Left ventricle myocardium inferior (tissue), 1 donor: Measurements from ENCODE around the gene TRAF3IP3. TPM values are rescaled to one million over a fixed set of nuclear protein-coding genes. Genes with fewer than 3 reads are reported as not detected.
A peak's percentile ranks its signal among the peaks of the same experiment; 100 is the strongest.

Source experiments
- DNase-seq: peaks from one replicate; pipeline ENCODE4 v3.0.0-alpha.2; 2020
- H3K27ac ChIP-seq: fragments of 200-600 bp; replicated peaks from 2 replicates; pipeline ENCODE4 v1.8.0; 2021
- H3K27me3 ChIP-seq: fragments of 200-600 bp; 2 replicates; pipeline ENCODE4 v1.8.0; 2021; ENCODE audit warnings: low read depth
- H3K36me3 ChIP-seq: fragments of 200-600 bp; 2 replicates; pipeline ENCODE4 v1.8.0; 2021
- H3K4me1 ChIP-seq: fragments of 200-600 bp; 2 replicates; pipeline ENCODE4 v1.8.0; 2021
- H3K4me3 ChIP-seq: fragments of 200-600 bp; 2 replicates; pipeline ENCODE4 v1.8.0; 2021; ENCODE audit warnings: mild to moderate bottlenecking, moderate library complexity
- H3K9me3 ChIP-seq: fragments of 200-600 bp; replicated peaks from 2 replicates; pipeline ENCODE4 v1.8.0; 2021
- intact Hi-C: fragments of 100-400 bp; cut with micrococcal nuclease; formaldehyde crosslinking; loops from one replicate; pipeline ENCODE4 v1.11.0; 2022
- total RNA-seq: library from RNA; stranded (reverse); fragmentation: NEBNext Ultra II Directional; extraction: Animal tissue kit (Norgen Biotek cat#: 25700); gene quantifications from one replicate; pipeline ENCODE4 v1.2.1, GENCODE V29; 2021
- TF ChIP-seq, protein P1 (sequence below): fragments of 200-600 bp; IDR thresholded peaks from 2 replicates; pipeline ENCODE4 v1.8.0; 2021; ENCODE audit warnings: antibody characterized with exemption, mild to moderate bottlenecking, borderline replicate concordance
- donor health status: DM: no; HTN: yes; CAD: no; lungs with severe emphysema.

TRAF3IP3 gene
- total RNA-seq, 1 donor from 2014 or later, result 1.2 TPM

DNA sequence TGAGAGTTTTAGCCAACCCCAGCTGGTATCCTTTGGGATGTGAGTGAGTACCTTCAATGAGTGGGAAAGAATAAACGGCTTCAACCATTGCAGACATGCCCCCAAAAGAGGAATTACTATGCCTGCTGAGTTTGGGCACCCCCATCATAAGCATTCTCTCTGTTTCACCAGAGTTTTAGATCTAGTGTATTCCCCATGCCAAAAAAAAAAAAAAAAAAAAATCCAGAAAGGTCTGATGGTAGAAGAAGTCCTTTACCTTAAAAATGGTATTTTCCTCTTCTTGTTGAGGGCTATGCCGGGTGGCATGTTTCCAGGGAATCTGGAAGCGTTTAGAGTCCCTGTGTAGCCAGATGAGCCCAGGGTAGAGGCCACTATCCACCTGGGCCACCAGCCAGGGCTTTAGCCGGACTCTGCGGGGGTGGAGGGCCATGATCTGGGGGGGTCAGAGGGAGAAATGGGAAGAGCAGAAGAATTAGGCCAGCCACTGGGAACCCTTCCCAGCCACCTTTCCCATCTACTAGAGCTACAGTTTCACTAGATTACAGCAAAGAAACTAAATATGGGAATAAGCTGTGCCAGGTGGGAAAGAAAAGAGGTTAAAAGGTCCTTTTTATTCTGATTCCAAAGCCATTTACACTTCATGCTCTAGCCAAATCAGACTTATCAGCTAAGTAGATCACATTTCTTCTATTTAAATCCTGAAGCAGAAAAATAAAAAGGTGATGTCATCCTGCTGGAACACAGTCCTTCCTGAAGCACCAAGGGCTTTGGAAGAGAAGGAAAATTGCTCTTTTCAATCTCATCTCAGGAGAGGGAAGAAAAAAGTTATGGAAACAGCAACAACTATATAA, 45.4 kb downstream of the TRAF3IP3 start:
- H3K36me3 ChIP-seq, result no peaks in the 10 kb centered on the region
- H3K27ac ChIP-seq, result peak overlapping the region; percentile 88
- H3K9me3 ChIP-seq, result no peaks in the 10 kb centered on the region
- H3K4me1 ChIP-seq, result peaks cover 44% of the 10 kb centered on the region
- TF ChIP-seq, protein P1, sequence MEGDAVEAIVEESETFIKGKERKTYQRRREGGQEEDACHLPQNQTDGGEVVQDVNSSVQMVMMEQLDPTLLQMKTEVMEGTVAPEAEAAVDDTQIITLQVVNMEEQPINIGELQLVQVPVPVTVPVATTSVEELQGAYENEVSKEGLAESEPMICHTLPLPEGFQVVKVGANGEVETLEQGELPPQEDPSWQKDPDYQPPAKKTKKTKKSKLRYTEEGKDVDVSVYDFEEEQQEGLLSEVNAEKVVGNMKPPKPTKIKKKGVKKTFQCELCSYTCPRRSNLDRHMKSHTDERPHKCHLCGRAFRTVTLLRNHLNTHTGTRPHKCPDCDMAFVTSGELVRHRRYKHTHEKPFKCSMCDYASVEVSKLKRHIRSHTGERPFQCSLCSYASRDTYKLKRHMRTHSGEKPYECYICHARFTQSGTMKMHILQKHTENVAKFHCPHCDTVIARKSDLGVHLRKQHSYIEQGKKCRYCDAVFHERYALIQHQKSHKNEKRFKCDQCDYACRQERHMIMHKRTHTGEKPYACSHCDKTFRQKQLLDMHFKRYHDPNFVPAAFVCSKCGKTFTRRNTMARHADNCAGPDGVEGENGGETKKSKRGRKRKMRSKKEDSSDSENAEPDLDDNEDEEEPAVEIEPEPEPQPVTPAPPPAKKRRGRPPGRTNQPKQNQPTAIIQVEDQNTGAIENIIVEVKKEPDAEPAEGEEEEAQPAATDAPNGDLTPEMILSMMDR, result no peak
- intact Hi-C loops, result no loop called here
- peak overlapping the region; percentile 63 for H3K4me3 ChIP-seq
- peak; percentile 42 for DNase-seq
- no peaks in the 10 kb centered on the region for H3K27me3 ChIP-seq

DNA sequence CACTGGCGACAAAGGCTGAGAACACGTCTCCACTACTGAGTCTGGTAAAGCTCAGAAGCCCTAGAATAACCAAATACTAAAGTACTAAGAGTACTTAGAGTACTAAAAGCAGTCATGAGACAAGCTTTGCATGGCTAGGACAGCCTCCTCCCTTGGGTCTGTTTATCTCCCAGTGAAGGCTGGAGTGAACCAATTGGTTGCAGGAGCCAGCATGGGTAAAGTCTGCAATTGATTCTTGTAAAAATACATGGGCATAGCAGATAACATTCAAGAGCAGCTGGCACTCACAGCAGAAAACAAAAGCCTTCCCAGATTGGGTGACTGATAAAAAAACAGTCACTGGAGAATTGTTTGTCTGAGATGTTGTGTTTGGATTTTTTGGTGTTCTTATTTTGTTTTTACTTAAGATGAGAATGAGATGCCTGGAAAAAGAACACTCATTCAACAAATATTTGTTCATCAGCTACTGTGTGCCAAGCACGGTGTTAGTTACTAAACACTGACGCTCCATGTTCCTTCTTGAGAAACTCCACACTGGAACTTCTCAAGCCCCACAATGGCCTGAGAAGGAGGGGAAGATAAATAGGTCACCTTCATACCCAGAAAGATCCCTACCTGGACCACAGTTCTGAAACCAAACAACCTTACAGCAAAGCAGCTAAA, 46.4 kb downstream of the TRAF3IP3 start:
- Histone ChIP-seq H3K27ac (peak overlapping the region; percentile 88), H3K27me3 (no peaks in the 10 kb centered on the region), H3K4me1 (peaks cover 45% of the 10 kb centered on the region), H3K36me3 (no peaks in the 10 kb centered on the region), H3K9me3 (no peaks in the 10 kb centered on the region), H3K4me3 (peak overlapping the region; percentile 63)
- DNase-seq, result no peak
- TF ChIP-seq, protein P1, result no peak
- intact Hi-C loops, result no loop called here

DNA sequence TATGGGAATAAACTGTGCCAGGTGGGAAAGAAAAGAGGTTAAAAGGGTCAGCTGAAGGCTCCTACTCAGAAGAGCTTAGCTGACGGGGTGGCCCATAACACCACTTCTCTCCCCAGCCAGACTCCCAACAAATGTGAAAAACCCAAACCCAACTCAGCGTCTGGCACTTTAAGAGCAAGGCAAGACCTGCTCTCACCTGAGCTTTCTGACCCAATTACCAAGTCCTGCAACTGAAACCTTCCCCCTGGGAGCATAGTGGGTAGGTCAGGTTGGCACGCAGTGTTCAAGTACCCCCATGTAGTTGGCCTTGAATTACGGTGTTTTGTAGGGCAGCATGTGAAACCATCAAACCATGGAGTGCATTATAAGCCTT, 46.9 kb downstream of the TRAF3IP3 start:
- TF ChIP-seq, protein P1, result no peak
- Histone ChIP-seq H3K9me3 (no peaks in the 10 kb centered on the region), H3K4me1 (peaks cover 46% of the 10 kb centered on the region), H3K4me3 (no peak overlapping the region), H3K36me3 (no peaks in the 10 kb centered on the region), H3K27ac (peak overlapping the region; percentile 88), H3K27me3 (no peaks in the 10 kb centered on the region)
- intact Hi-C loops, result no loop called here
- no peak for DNase-seq

DNA sequence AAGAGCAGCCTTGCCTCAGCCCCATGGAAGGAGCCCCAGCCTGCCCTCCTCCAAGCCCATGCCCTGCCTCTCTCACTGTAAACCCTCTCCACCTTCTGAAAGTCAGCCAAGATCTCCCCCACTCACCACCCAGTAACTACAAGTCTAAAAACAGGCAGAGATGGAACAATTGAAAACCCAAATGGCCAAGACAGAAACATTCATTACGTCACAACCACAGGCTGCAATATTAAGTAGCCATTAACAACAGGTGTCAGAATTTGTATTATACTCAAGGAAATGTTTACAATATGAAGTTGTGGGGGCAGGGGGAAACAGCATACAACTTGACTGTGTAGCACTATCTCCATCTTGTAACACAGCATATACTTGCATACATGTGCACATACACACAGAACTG, 47.7 kb downstream of the TRAF3IP3 start:
- Histone ChIP-seq H3K4me1 (peaks cover 54% of the 10 kb centered on the region), H3K27ac (no peak overlapping the region), H3K9me3 (no peaks in the 10 kb centered on the region), H3K36me3 (no peaks in the 10 kb centered on the region), H3K4me3 (no peak overlapping the region), H3K27me3 (no peaks in the 10 kb centered on the region)
- TF ChIP-seq, protein P1, result no peak
- DNase-seq, result no peak
- intact Hi-C loops, result no loop called here

DNA sequence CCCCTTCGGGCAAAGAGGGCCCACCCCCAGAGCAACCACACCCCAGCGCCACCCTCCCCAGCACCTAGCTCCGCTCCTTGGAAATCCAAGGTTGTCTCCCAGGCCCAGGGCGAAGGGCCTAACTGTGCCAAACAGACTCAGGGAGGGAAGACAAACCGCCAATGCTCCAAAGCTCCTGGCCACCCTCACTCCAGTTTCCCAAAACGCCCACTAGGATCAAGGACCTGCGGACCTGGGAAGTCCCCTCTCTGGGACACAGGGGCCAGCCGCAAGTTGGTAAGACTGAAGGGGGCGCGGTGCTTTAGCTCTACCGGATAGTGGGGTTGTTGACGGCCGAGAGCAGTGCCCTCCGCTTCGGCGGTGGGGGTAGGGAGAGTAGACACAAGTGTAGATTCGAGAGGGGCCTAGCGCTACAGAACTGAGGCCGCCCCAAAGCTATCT, 49.5 kb downstream of the TRAF3IP3 start:
- TF ChIP-seq, protein P1, result no peak
- Histone ChIP-seq H3K4me1 (peaks cover 57% of the 10 kb centered on the region), H3K36me3 (no peaks in the 10 kb centered on the region), H3K27ac (peak overlapping the region; percentile 61), H3K4me3 (peak overlapping the region; percentile 59), H3K27me3 (no peaks in the 10 kb centered on the region), H3K9me3 (no peaks in the 10 kb centered on the region)
- no peak for DNase-seq
- intact Hi-C loops, result no loop called here
